Choroid plexus epithelial cell (primary cell): ENCODE data around the gene CEMIP2.

ENCODE experiments used
- DNase-seq: peaks from one replicate; pipeline ENCODE4 v3.0.0-alpha.2; 2010; ENCODE audit warnings: low read depth
- H3K4me3 ChIP-seq: 2 replicates; pipeline ENCODE4 v1.5.1; 2011; ENCODE audit warnings: low read depth, mild to moderate bottlenecking, control low read depth, low read length, moderate library complexity
- TF ChIP-seq, protein P1 (sequence below): conservative IDR thresholded peaks from 2 replicates; pipeline ENCODE4 v1.5.1; 2011; ENCODE audit warnings: low read depth, mild to moderate bottlenecking, control low read depth, inconsistent platforms, low read length, moderate library complexity

The CEMIP2 gene

GRCh38 chr9:71690689-71691435 is 77.5 kb downstream of the CEMIP2 start:
- no peak overlapping the region for H3K4me3 ChIP-seq
- TF ChIP-seq, protein P1, sequence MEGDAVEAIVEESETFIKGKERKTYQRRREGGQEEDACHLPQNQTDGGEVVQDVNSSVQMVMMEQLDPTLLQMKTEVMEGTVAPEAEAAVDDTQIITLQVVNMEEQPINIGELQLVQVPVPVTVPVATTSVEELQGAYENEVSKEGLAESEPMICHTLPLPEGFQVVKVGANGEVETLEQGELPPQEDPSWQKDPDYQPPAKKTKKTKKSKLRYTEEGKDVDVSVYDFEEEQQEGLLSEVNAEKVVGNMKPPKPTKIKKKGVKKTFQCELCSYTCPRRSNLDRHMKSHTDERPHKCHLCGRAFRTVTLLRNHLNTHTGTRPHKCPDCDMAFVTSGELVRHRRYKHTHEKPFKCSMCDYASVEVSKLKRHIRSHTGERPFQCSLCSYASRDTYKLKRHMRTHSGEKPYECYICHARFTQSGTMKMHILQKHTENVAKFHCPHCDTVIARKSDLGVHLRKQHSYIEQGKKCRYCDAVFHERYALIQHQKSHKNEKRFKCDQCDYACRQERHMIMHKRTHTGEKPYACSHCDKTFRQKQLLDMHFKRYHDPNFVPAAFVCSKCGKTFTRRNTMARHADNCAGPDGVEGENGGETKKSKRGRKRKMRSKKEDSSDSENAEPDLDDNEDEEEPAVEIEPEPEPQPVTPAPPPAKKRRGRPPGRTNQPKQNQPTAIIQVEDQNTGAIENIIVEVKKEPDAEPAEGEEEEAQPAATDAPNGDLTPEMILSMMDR, result no peak
- DNase-seq, result no peak

DNA sequence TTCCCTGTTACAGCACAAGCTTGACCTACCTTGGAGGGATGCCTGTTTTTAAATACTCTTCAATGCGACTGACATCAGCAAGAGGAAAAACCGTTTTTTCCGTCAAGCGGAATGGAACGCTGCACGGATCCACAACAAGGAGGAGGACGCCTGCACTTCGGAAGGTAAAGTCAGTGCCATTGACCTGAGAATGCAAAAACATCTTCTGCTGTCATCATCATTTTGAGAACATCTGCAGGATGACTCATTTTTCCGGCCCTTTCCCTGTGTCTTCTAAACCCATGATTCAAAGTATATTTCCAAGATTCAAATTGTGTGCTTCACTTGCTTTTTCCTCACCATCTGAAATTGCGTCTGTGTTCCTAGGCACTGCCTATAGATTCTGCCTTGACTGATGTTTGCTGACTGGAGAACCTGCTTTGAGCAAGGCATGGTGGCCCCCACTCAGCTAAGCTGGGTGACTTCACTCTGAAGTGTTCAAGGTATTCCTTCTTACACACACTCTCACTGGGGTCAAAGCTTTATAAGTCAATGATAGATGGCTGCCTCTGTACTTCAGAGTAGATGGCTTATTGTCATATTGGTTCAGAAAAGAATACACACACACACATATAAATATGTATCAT is 78.1 kb downstream of the CEMIP2 start:
- TF ChIP-seq, protein P1, result no peak
- peak; percentile 84 for DNase-seq
- no peak overlapping the region for H3K4me3 ChIP-seq

- DNase-seq, result no peak
- H3K4me3 ChIP-seq, result no peak overlapping the region
- TF ChIP-seq, protein P1, result no peak
Measured at GRCh38 chr9:71687676-71688075, 80.6 kb downstream of the CEMIP2 start.

DNA sequence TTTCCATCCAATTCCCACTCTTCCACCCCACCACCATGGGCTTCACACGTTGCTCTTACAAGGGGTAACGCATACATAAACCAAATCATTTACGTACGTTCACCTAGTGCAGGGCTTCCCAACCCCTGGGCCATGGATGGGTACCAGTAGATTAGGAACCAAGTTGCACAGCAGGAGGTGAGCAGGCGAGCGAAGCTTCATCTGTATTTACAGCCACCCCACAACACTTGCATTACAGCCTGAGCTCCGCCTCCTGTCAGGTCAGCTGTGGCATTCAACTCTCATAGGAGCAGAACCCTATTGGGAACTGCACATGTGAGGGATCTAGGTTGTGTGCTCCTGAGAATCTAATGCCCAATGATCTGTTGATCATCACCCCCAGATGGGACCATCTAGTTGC is 82.3 kb downstream of the CEMIP2 start:
- TF ChIP-seq, protein P1, result no peak
- no peak overlapping the region for H3K4me3 ChIP-seq
- no peak for DNase-seq

DNA sequence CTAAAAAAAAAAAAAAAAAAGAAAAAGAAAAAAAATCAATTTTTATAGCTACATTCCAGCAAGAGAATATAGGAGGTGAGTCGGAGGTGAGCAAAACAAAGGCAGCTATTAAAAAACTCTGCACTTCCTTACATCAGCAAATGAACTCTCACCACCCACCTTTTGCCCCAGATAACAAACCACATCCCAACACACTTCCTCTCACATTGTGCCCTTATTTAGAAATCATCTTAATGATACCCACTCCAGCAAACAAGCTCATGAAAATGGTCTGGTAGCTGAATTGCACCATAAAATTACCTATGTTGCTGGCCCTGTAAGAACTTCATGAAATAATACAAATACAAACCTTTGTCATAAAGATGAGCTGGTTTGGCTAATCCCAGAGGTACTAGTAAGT is 82.9 kb downstream of the CEMIP2 start:
- TF ChIP-seq, protein P1, result no peak
- DNase-seq, result no peak
- H3K4me3 ChIP-seq, result no peak overlapping the region

GRCh38 chr9:71684566-71684965 is 83.7 kb downstream of the CEMIP2 start:
- TF ChIP-seq, protein P1, result no peak
- DNase-seq, result no peak
- H3K4me3 ChIP-seq, result no peak overlapping the region

DNA sequence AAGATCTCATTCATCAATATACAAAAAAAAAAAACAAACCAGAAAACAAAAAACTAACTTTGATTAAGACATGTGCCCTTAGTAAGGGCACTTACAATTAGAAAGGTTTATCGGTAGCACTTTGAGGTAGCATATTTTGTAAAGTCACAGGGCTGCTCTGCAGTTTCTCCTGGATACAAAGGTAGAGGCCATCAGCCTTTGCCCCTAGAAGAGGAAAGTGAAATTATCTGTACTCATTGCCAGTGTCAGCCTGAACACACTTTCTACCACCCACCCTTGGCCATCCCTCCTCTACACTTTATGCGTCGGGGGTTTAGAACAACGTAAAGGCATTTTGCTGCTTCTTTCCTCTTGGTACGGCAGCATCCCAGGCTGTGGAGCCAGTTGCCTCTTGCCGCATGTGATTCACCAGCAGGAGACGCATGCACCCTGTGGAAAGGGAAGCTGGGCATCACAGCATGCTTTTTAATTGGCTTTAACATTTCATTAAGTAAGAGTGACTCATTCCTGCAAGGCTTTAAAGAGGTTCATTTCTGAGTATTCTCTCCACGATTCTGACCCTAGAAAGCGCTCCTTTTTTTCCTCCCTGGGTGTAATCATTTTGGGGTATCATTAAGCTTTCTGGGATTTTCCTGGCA is 84.6 kb downstream of the CEMIP2 start:
- peak; percentile 69 for DNase-seq
- TF ChIP-seq, protein P1, result peak; percentile 58

More for the DNA sequence above, 84.6 kb downstream of the CEMIP2 start:
- H3K4me3 ChIP-seq, result no peak overlapping the region
